HepG2 (cell line): ENCODE results near the gene BFSP1.

Source experiments
- CHD2 ChIP-seq: IDR thresholded peaks from 2 replicates; pipeline ENCODE4 v1.6.1; 2011; ENCODE audit warnings: low read depth, low read length, improper control_type of control experiment
- CTCF ChIP-seq: sonication (generic); formaldehyde crosslinking; IDR thresholded peaks from 2 replicates; pipeline ENCODE4 v1.5.0; 2020; ENCODE audit warnings: mild to moderate bottlenecking, missing genetic modification reagents, moderate library complexity
- FOXO4 ChIP-seq: sonication (generic); formaldehyde crosslinking; conservative IDR thresholded peaks from 2 replicates; pipeline ENCODE4 v1.8.1; 2023; ENCODE audit warnings: missing genetic modification reagents
- NR1H2 ChIP-seq: sonication (generic); formaldehyde crosslinking; IDR thresholded peaks from 2 replicates; pipeline ENCODE4 v1.8.1; 2022; ENCODE audit warnings: low read depth, missing genetic modification reagents, borderline replicate concordance
- RBAK ChIP-seq: sonication (generic); formaldehyde crosslinking; IDR thresholded peaks from 2 replicates; pipeline ENCODE4 v1.5.1; 2020; ENCODE audit warnings: mild to moderate bottlenecking, missing genetic modification reagents
- REST ChIP-seq, 2 experiments: IDR thresholded peaks; 2 replicates each; pipeline ENCODE4 v1.6.1; 2011 to 2012; ENCODE audit warnings: low read length in 2 of 2, borderline replicate concordance in 1 of 2, low read depth in 1 of 2, mild to moderate bottlenecking in 1 of 2, moderate library complexity in 1 of 2
- ZFP41 ChIP-seq: sonication (generic); formaldehyde crosslinking; IDR thresholded peaks from 2 replicates; pipeline ENCODE4 v1.4.0; 2020; ENCODE audit warnings: mild to moderate bottlenecking, missing genetic modification reagents, borderline replicate concordance
- ZKSCAN8 ChIP-seq: IDR thresholded peaks from 2 replicates; pipeline ENCODE4 v1.6.1; 2016; ENCODE audit warnings: borderline replicate concordance, missing genetic modification reagents, missing compliant biosample characterization
- ZNF232 ChIP-seq: sonication (generic); formaldehyde crosslinking; IDR thresholded peaks from 2 replicates; pipeline ENCODE4 v1.4.0; 2020; ENCODE audit warnings: missing genetic modification reagents, borderline replicate concordance
- ZSCAN29 ChIP-seq: sonication (generic); formaldehyde crosslinking; conservative IDR thresholded peaks from 2 replicates; pipeline ENCODE4 v1.4.0; 2020; ENCODE audit warnings: mild to moderate bottlenecking, missing genetic modification reagents
- TF ChIP-seq, protein P1 (sequence below): sonication (generic); formaldehyde crosslinking; IDR thresholded peaks from 2 replicates; pipeline ENCODE4 v1.4.0; 2020; ENCODE audit warnings: missing genetic modification reagents
- TF ChIP-seq, protein P2 (sequence below): sonication (generic); formaldehyde crosslinking; IDR thresholded peaks from 2 replicates; pipeline ENCODE4 v1.8.1; 2023; ENCODE audit warnings: mild to moderate bottlenecking, moderate library complexity, missing genetic modification reagents
- TF ChIP-seq, protein P3 (sequence below): sonication (generic); formaldehyde crosslinking; IDR thresholded peaks from 2 replicates; pipeline ENCODE4 v1.5.1; 2020; ENCODE audit warnings: mild to moderate bottlenecking, missing genetic modification reagents, moderate library complexity

DNA sequence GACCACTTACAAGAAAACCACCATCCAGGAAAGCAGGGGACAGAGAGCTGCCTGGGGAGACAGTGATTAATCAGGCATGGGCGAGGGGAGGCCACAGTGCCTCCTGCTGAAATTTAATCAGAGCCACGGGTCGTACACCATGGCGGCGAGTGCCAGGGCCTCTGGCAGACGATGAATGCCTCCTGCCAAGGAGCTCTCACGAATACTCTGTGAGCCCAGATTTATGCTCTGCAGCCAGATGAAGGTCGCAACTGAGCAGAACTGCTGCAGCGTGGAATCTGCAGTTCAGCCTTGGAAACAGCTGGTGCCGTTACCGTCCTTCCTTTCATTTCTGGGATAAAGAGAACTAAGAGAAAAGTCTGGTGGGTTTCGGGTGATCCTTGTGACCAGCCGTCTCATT is 85.6 kb downstream of the BFSP1 start:
- TF ChIP-seq, protein P1, sequence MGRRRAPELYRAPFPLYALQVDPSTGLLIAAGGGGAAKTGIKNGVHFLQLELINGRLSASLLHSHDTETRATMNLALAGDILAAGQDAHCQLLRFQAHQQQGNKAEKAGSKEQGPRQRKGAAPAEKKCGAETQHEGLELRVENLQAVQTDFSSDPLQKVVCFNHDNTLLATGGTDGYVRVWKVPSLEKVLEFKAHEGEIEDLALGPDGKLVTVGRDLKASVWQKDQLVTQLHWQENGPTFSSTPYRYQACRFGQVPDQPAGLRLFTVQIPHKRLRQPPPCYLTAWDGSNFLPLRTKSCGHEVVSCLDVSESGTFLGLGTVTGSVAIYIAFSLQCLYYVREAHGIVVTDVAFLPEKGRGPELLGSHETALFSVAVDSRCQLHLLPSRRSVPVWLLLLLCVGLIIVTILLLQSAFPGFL (CRISPR knock-in tag): no peak
- no peak for TF ChIP-seq CHD2
- TF ChIP-seq REST (IDR thresholded peaks at IDR 0.05; ENCODE audit: borderline replicate concordance in 1 of 2, low read depth in 1 of 2, low read length in 2 of 2): no peak
- no peak for TF ChIP-seq ZFP41 (CRISPR knock-in tag)
- no peak for TF ChIP-seq ZSCAN29 (CRISPR knock-in tag)
- no peak for TF ChIP-seq ZNF232 (CRISPR knock-in tag)
- TF ChIP-seq CTCF (CRISPR knock-in tag): no peak
- no peak for TF ChIP-seq NR1H2
- no peak for TF ChIP-seq ZKSCAN8 (CRISPR knock-in tag)
- TF ChIP-seq, protein P2, sequence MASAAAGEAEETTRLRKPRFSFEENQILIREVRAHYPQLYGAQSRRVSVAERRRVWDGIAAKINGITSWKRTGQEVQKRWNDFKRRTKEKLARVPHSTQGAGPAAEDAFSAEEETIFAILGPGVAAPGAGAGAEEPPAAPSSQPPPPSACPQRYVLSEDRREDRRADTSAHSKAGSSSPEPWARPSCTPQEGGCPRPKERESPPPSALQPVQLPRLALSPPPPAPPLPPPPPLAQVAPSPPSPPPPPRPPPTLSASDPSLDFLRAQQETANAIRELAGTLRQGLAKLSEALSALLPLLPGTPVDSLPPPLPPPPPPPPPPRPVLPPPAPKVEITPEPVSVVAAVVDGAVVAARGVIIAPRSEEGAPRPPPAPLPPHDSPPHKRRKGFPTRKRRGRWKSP (CRISPR knock-in tag): no peak
- TF ChIP-seq, protein P3, sequence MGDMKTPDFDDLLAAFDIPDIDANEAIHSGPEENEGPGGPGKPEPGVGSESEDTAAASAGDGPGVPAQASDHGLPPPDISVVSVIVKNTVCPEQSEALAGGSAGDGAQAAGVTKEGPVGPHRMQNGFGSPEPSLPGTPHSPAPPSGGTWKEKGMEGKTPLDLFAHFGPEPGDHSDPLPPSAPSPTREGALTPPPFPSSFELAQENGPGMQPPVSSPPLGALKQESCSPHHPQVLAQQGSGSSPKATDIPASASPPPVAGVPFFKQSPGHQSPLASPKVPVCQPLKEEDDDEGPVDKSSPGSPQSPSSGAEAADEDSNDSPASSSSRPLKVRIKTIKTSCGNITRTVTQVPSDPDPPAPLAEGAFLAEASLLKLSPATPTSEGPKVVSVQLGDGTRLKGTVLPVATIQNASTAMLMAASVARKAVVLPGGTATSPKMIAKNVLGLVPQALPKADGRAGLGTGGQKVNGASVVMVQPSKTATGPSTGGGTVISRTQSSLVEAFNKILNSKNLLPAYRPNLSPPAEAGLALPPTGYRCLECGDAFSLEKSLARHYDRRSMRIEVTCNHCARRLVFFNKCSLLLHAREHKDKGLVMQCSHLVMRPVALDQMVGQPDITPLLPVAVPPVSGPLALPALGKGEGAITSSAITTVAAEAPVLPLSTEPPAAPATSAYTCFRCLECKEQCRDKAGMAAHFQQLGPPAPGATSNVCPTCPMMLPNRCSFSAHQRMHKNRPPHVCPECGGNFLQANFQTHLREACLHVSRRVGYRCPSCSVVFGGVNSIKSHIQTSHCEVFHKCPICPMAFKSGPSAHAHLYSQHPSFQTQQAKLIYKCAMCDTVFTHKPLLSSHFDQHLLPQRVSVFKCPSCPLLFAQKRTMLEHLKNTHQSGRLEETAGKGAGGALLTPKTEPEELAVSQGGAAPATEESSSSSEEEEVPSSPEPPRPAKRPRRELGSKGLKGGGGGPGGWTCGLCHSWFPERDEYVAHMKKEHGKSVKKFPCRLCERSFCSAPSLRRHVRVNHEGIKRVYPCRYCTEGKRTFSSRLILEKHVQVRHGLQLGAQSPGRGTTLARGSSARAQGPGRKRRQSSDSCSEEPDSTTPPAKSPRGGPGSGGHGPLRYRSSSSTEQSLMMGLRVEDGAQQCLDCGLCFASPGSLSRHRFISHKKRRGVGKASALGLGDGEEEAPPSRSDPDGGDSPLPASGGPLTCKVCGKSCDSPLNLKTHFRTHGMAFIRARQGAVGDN: no peak
- TF ChIP-seq FOXO4 (CRISPR knock-in tag): no peak
- no peak for TF ChIP-seq RBAK (CRISPR knock-in tag)
